GM12878 (cell line): Measurements from ENCODE around the gene NHERF2.
"Not testable (repeated sequence)": the region's sequence is repeated elsewhere in the genome, so short reads cannot be mapped to it uniquely, and the experiment has no call there.

Experiments
- CBX5 ChIP-seq: sonication (generic); IDR thresholded peaks from 2 replicates; pipeline ENCODE4 v1.6.1; 2016; ENCODE audit warnings: low read depth, moderate library complexity, mild to moderate bottlenecking, inconsistent platforms
- CREM ChIP-seq: IDR thresholded peaks from 2 replicates; pipeline ENCODE4 v1.6.1; 2014; ENCODE audit warnings: antibody characterized with exemption, low read depth
- CTCF ChIP-seq, 3 experiments: IDR thresholded peaks in 2 of 3; conservative IDR thresholded peaks in 1 of 3; 2 replicates each; pipeline ENCODE4 v1.5.1; 2011; ENCODE audit warnings: low read depth in 3 of 3, low read length in 3 of 3, mild to moderate bottlenecking in 3 of 3, control low read depth in 2 of 3, moderate library complexity in 2 of 3, inconsistent platforms in 1 of 3, mixed read lengths in 1 of 3; ENCODE audit not compliant: control insufficient read depth in 2 of 3, insufficient read depth in 1 of 3; ENCODE audit errors: extremely low read depth in 1 of 3
- NR2C2 ChIP-seq: IDR thresholded peaks from 2 replicates; pipeline ENCODE4 v1.6.1; 2011; ENCODE audit warnings: borderline replicate concordance, low read depth; ENCODE audit not compliant: control insufficient read depth, insufficient read length
- POLR2AphosphoS5 ChIP-seq: IDR thresholded peaks from 2 replicates; pipeline ENCODE4 v1.6.1; 2011; ENCODE audit warnings: mild to moderate bottlenecking, low read length, inconsistent platforms
- REST ChIP-seq: IDR thresholded peaks from 2 replicates; pipeline ENCODE4 v1.6.1; 2012; ENCODE audit warnings: mild to moderate bottlenecking, low read depth, low read length
- TARDBP ChIP-seq: IDR thresholded peaks from 2 replicates; pipeline ENCODE4 v1.6.1; 2016; ENCODE audit warnings: borderline replicate concordance
- ZNF24 ChIP-seq: fragments of 450-650 bp; IDR thresholded peaks from 2 replicates; pipeline ENCODE4 v1.6.1; 2017; ENCODE audit warnings: antibody characterized with exemption, mild to moderate bottlenecking

GRCh38 chr16:2011726-2012125, 15.0 kb upstream of the NHERF2 start:
- TF ChIP-seq CTCF (IDR thresholded peaks at IDR 0.05 in 2 of 3, conservative IDR thresholded peaks at IDR 0.05 in 1 of 3; ENCODE audit: control insufficient read depth in 2 of 3, extremely low read depth in 1 of 3, insufficient read depth in 1 of 3, low read depth in 3 of 3, low read length in 3 of 3); POLR2AphosphoS5; NR2C2; CBX5; ZNF24; CREM; REST; TARDBP: not testable (repeated sequence)
